ENCODE measurements around the gene PMF1.
A peak's percentile ranks its signal among the peaks of the same experiment; 100 is the strongest.

The PMF1 gene

GRCh38 chr1:156212833-156213643 lies at the start of gene PMF1:
Gene PMF1, plus strand, starts transcription at chr1:156213007. Its CDS starts 9 bp downstream, at chr1:156213016.
- peak; percentile 90 for TF ChIP-seq TAF1 (IDR thresholded peaks at IDR 0.05; ENCODE audit: low read depth)
- TF ChIP-seq REST (IDR thresholded peaks at IDR 0.05; ENCODE audit: low read depth), result no peak
- TF ChIP-seq RAD21 (IDR thresholded peaks at IDR 0.05; ENCODE audit: low read depth), result no peak
- TF ChIP-seq MAX (IDR thresholded peaks at IDR 0.05), result peak; percentile 76; the same call in 1 of the 2 replicates
- peak; percentile 14; the same call in 1 of the 2 replicates for TF ChIP-seq TEAD4 (IDR thresholded peaks at IDR 0.05)
- peak; percentile 92 for TF ChIP-seq YY1 (IDR thresholded peaks at IDR 0.05; ENCODE audit: low read depth)
- peak; percentile 84 for TF ChIP-seq CREB1 (IDR thresholded peaks at IDR 0.05; ENCODE audit: low read depth)
- peak; percentile 65; the same call in 1 of the 2 replicates for TF ChIP-seq EGR1 (IDR thresholded peaks at IDR 0.05)
- TF ChIP-seq NFIC (IDR thresholded peaks at IDR 0.05), result 0 out of 2 replicates have a peak, but pooled peaks have one; percentile 29
- no peak for TF ChIP-seq TCF12 (IDR thresholded peaks at IDR 0.05; ENCODE audit: low read depth)
- no peak; the same call in 1 of the 2 replicates for TF ChIP-seq CEBPB (IDR thresholded peaks at IDR 0.05)
- TF ChIP-seq FOXM1 (IDR thresholded peaks at IDR 0.05; ENCODE audit: borderline replicate concordance, low read depth), result no peak

- TF ChIP-seq TCF12 (IDR thresholded peaks at IDR 0.05; ENCODE audit: low read depth) (no peak), NFIC (IDR thresholded peaks at IDR 0.05) (no peak), YY1 (IDR thresholded peaks at IDR 0.05; ENCODE audit: low read depth) (no peak), RAD21 (IDR thresholded peaks at IDR 0.05; ENCODE audit: low read depth) (no peak), USF1 (IDR thresholded peaks at IDR 0.05) (no peak), EGR1 (IDR thresholded peaks at IDR 0.05) (no peak), TEAD4 (IDR thresholded peaks at IDR 0.05) (no peak), MAX (IDR thresholded peaks at IDR 0.05) (no peak), ZBTB7A (IDR thresholded peaks at IDR 0.05; ENCODE audit: low read depth) (no peak), EP300 (IDR thresholded peaks at IDR 0.05; ENCODE audit: borderline replicate concordance) (no peak), CREB1 (IDR thresholded peaks at IDR 0.05; ENCODE audit: low read depth) (no peak), REST (IDR thresholded peaks at IDR 0.05; ENCODE audit: low read depth) (no peak), CEBPB (IDR thresholded peaks at IDR 0.05) (no peak), FOXM1 (IDR thresholded peaks at IDR 0.05; ENCODE audit: borderline replicate concordance, low read depth) (no peak), TAF1 (IDR thresholded peaks at IDR 0.05; ENCODE audit: low read depth) (no peak)
Measured at GRCh38 chr1:156163712-156164111, 49.1 kb upstream of the PMF1 start.

GRCh38 chr1:156164125-156164831 lies 48.5 kb upstream of the PMF1 start:
- no peak for TF ChIP-seq USF1 (IDR thresholded peaks at IDR 0.05)
- no peak for TF ChIP-seq CREB1 (IDR thresholded peaks at IDR 0.05; ENCODE audit: low read depth)
- no peak for TF ChIP-seq CEBPB (IDR thresholded peaks at IDR 0.05)
- no peak for TF ChIP-seq TEAD4 (IDR thresholded peaks at IDR 0.05)
- TF ChIP-seq TCF12 (IDR thresholded peaks at IDR 0.05; ENCODE audit: low read depth), result no peak
- TF ChIP-seq TAF1 (IDR thresholded peaks at IDR 0.05; ENCODE audit: low read depth), result no peak

- TF ChIP-seq ZBTB7A (IDR thresholded peaks at IDR 0.05; ENCODE audit: low read depth) (no peak), FOXM1 (IDR thresholded peaks at IDR 0.05; ENCODE audit: borderline replicate concordance, low read depth) (no peak), CEBPB (IDR thresholded peaks at IDR 0.05) (no peak), EGR1 (IDR thresholded peaks at IDR 0.05) (no peak), CREB1 (IDR thresholded peaks at IDR 0.05; ENCODE audit: low read depth) (no peak), TAF1 (IDR thresholded peaks at IDR 0.05; ENCODE audit: low read depth) (no peak), USF1 (IDR thresholded peaks at IDR 0.05) (no peak), TCF12 (IDR thresholded peaks at IDR 0.05; ENCODE audit: low read depth) (no peak), REST (IDR thresholded peaks at IDR 0.05; ENCODE audit: low read depth) (no peak), EP300 (IDR thresholded peaks at IDR 0.05; ENCODE audit: borderline replicate concordance) (no peak), RAD21 (IDR thresholded peaks at IDR 0.05; ENCODE audit: low read depth) (no peak), MAX (IDR thresholded peaks at IDR 0.05) (no peak), YY1 (IDR thresholded peaks at IDR 0.05; ENCODE audit: low read depth) (no peak)
Measured at GRCh38 chr1:156165083-156165482, 47.7 kb upstream of the PMF1 start.
